ENCODE results near the gene LDLRAD2. TPM values are rescaled to one million over a fixed set of nuclear protein-coding genes. Genes with fewer than 3 reads are reported as not detected.

LDLRAD2 gene
- total RNA-seq, 4 donors from 2014 or later = 0.38 to 3.3 (median 0.80) TPM; not detected in 1

- Histone ChIP-seq H3K36me3 (peaks cover 0 to 16% (median 0%) of the 10 kb centered on the region in 3 donors), H3K27me3 (no peaks in the 10 kb centered on the region), H3K4me1 (peaks cover 0 to 13% (median 2%) of the 10 kb centered on the region in 4 donors), H3K4me3 (no peak overlapping the region), H3K27ac (peak overlapping the region in 1 of 4 donors; percentile 39), H3K9me3 (no peaks in the 10 kb centered on the region)
- TF ChIP-seq CTCF (IDR thresholded peaks at IDR 0.05) (no peak), POLR2A (IDR thresholded peaks at IDR 0.05) (no peak)
- peak in 2 of 3 donors; percentile 67 to 78 for DNase-seq
Observed at GRCh38 chr1:21818656-21819055, 6.6 kb downstream of the LDLRAD2 start.

DNA sequence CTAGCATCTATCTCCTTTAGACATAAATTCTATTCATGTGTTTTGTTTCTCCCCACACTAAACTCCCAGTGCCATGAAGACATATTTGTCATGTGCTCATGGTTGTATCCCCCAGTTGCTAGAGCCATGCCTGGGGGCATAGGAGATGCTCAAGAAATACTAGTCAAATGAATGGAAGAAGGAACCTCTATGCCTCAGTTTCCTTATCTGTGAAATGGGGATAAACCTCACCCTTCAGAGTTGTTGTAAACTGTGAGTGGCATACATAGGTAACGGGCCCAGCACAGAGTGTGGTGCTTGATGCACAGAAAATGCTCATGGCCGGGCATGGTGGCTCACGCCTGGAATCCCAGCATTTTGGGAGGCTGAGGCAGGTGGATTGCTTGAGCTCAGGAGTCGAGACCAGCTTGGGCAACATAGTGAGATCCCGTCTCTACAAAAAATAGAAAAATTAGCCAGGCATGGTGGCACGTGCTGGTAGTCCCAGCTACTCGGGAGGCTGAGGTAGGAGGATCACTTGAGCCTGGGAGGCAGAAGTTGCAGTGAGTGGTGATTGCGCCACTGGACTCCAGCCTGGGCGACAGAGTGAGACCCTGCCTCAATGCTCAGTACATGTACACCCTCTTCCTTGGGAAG lies 8.7 kb downstream of the LDLRAD2 start:
- H3K36me3 ChIP-seq = peaks cover 0 to 35% (median 0%) of the 10 kb centered on the region in 3 donors
- no peak overlapping the region for H3K4me3 ChIP-seq
- no peaks in the 10 kb centered on the region for H3K9me3 ChIP-seq
- no peak for TF ChIP-seq POLR2A (IDR thresholded peaks at IDR 0.05)
- no peak for TF ChIP-seq CTCF (IDR thresholded peaks at IDR 0.05)
- peaks cover 0 to 7% (median 0%) of the 10 kb centered on the region in 4 donors for H3K4me1 ChIP-seq
- no peaks in the 10 kb centered on the region for H3K27me3 ChIP-seq
- H3K27ac ChIP-seq = no peak overlapping the region
- DNase-seq = no peak

DNA sequence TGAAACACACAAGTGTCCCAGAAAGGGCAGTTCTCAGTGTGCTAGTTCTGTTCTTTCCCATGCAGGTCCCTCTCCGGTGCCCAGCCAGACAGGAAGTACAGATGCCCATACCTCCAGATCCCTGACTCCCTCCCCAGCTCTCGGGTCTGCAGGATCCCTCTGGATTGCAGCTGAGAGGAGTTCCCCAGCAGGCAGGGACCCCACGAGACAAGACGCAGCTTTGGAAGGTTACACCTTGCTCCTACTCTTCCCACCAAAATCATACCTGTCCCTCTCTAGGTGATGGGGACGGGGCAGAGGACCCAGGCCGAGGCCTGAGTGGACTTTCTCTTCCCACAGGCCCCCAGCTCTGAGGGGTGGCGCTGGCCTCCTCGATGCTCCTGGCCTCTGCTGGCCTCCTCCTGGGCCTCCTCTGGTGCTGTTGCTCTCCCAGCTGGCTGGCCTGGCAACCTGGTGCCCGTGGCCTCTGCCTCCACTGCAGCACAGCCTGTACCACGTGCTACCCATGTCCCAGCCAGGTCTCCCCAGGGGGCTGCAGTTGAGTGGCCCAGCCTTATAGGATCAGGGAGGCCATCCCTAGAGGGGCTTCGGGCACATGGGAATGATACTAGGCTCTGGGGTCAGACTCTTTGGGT lies 9.4 kb downstream of the LDLRAD2 start:
- Histone ChIP-seq H3K27ac (no peak overlapping the region), H3K36me3 (peaks cover 0 to 43% (median 0%) of the 10 kb centered on the region in 3 donors)

GRCh38 chr1:21822349-21822748 lies 10.3 kb downstream of the LDLRAD2 start:
- DNase-seq = no peak
- Histone ChIP-seq H3K27ac (no peak overlapping the region), H3K27me3 (no peaks in the 10 kb centered on the region), H3K4me3 (no peak overlapping the region), H3K9me3 (no peaks in the 10 kb centered on the region), H3K36me3 (peaks cover 0 to 52% (median 0%) of the 10 kb centered on the region in 3 donors), H3K4me1 (peaks cover 0 to 7% (median 0%) of the 10 kb centered on the region in 4 donors)
- TF ChIP-seq CTCF (IDR thresholded peaks at IDR 0.05) = no peak
- TF ChIP-seq POLR2A (IDR thresholded peaks at IDR 0.05) = no peak

More for the DNA sequence above, 9.4 kb downstream of the LDLRAD2 start:
- H3K4me3 ChIP-seq = no peak overlapping the region
- DNase-seq = no peak
- H3K9me3 ChIP-seq = no peaks in the 10 kb centered on the region
- H3K27me3 ChIP-seq = no peaks in the 10 kb centered on the region
- H3K4me1 ChIP-seq = peaks cover 0 to 7% (median 0%) of the 10 kb centered on the region in 4 donors
- TF ChIP-seq CTCF (IDR thresholded peaks at IDR 0.05) (no peak), POLR2A (IDR thresholded peaks at IDR 0.05) (no peak)

DNA sequence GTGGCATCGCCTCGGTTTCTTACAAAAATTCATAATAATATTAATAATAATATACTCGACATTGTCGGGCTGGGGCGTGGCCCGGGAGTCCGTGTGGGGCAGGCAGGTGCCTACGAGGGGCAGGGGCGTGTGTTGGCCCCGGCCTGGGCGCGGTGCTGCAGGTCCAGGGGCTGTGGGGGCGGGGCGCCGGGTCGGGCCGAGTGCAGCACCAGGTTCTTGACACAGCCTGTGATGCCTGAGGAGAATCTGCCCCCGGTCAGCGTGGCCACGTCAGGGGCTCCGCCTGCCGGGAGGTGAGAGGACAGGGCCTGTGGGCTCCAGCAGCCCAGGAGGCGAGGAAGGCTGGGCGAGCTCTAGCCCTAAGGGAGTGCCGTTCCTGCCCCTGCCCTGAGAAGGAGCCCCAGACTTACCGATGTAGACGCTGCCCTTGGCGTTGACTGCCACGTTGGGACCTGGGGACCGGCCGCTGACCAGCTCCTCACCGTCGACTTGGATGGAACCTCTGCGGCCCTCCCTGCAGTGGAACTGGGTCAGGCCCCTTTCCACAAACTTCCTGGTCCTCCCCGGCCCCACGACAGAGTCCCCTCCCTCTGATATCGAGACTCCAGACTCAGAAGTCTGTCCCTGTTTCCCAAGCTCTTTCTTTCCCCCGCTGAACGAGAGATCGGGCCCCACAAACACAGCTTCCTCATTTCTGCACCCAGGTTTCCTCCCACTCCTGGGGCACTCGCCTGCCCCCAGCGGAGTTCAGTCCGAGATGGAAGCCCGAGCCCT lies 11.3 kb downstream of the LDLRAD2 start:
- Histone ChIP-seq H3K27ac (no peak overlapping the region), H3K4me1 (peaks cover 0 to 4% (median 0%) of the 10 kb centered on the region in 4 donors), H3K27me3 (no peaks in the 10 kb centered on the region), H3K4me3 (no peak overlapping the region), H3K9me3 (no peaks in the 10 kb centered on the region), H3K36me3 (peaks cover 0 to 62% (median 0%) of the 10 kb centered on the region in 3 donors)
- TF ChIP-seq CTCF (IDR thresholded peaks at IDR 0.05) = no peak
- TF ChIP-seq POLR2A (IDR thresholded peaks at IDR 0.05) = no peak
- no peak for DNase-seq

Measured in Peyer's patch (tissue), 4 donors.